Testis (tissue), 2 donors: ENCODE results near the gene GPR62.

ENCODE experiments used
- POLR2A ChIP-seq: fragments of 450-650 bp; IDR thresholded peaks from one replicate; pipeline ENCODE4 v1.6.1; 2017; ENCODE audit warnings: antibody characterized with exemption, mild to moderate bottlenecking, moderate library complexity
- TF ChIP-seq, protein P1 (sequence below), 3 experiments: fragments of 450-650 bp in 2 of 3; fragments of 200-600 bp in 1 of 3; sonication (generic) in 1 of 3; IDR thresholded peaks; one replicate each; pipeline ENCODE4 v1.5.1; 2016 to 2019; ENCODE audit warnings: antibody characterized with exemption in 3 of 3, mild to moderate bottlenecking in 2 of 3, moderate library complexity in 1 of 3

DNA sequence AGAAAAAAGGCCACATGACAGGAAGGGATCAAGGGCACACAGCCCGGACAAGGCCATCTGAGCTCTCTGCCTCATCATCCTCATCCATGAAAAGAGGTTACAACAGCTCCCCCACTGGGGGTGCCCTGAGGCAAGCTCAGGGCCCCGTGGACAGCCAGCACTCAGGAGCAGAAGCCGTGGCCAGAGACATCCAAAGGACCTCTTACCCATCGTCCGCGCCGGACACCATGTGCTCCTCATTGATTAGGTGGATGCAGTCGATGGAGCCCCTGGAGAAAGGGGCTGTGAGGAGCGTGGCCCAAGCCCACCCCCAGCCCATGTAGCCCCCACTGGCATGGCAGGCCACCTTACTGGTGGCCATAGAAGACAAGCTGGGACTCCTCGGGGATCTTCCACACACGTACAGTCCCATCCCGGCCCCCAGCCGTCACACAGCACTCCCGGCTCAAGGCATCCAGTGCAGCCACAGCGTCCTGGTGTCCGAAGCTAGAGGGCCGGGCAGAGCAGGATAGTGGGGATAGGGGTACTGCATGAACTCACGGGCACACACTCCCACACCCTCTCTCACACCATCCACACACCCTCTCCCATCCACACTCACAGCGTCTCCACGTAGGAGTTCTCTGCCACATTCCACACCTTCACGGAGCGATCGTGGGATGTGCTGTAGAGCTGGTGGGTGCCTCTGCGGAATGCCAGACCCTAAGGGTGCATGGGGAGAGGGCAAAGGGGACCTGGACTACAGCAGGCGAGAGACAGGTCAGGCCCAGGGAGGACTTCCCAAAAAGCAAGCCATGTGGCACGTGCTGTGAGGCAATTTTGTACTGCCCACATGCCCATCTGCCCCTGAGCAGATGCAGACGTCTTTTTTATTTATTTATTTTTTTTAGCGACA is 19.9 kb upstream of the GPR62 start:
- TF ChIP-seq, protein P1, sequence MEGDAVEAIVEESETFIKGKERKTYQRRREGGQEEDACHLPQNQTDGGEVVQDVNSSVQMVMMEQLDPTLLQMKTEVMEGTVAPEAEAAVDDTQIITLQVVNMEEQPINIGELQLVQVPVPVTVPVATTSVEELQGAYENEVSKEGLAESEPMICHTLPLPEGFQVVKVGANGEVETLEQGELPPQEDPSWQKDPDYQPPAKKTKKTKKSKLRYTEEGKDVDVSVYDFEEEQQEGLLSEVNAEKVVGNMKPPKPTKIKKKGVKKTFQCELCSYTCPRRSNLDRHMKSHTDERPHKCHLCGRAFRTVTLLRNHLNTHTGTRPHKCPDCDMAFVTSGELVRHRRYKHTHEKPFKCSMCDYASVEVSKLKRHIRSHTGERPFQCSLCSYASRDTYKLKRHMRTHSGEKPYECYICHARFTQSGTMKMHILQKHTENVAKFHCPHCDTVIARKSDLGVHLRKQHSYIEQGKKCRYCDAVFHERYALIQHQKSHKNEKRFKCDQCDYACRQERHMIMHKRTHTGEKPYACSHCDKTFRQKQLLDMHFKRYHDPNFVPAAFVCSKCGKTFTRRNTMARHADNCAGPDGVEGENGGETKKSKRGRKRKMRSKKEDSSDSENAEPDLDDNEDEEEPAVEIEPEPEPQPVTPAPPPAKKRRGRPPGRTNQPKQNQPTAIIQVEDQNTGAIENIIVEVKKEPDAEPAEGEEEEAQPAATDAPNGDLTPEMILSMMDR (IDR thresholded peaks at IDR 0.05): no peak
- no peak for TF ChIP-seq POLR2A
